Subcutaneous abdominal adipose tissue (tissue), 5 donors: ENCODE data around the gene ACSF2.

Experiments
- H3K27ac ChIP-seq: one replicate; pipeline ENCODE4 v1.7.0; 2013; ENCODE audit warnings: low read depth, mild to moderate bottlenecking, inconsistent platforms, low read length, moderate library complexity
- H3K27me3 ChIP-seq, 5 donors: one replicate each; pipeline ENCODE4 v1.7.0; 2013; ENCODE audit warnings: low read length in 5 of 5, inconsistent platforms in 1 of 5; ENCODE audit not compliant: control insufficient read depth in 5 of 5, insufficient read depth in 4 of 5
- H3K36me3 ChIP-seq, 5 donors: one replicate each; pipeline ENCODE4 v1.7.0; 2013; ENCODE audit warnings: low read length in 5 of 5; ENCODE audit not compliant: control insufficient read depth in 5 of 5, insufficient read depth in 5 of 5
- H3K4me1 ChIP-seq, 5 donors: one replicate each; pipeline ENCODE4 v1.7.0; 2013; ENCODE audit warnings: low read length in 5 of 5, mild to moderate bottlenecking in 3 of 5, moderate library complexity in 1 of 5; ENCODE audit not compliant: control insufficient read depth in 5 of 5, insufficient read depth in 5 of 5
- H3K4me3 ChIP-seq, 5 donors: one replicate each; pipeline ENCODE4 v1.7.0; 2013; ENCODE audit warnings: low read length in 5 of 5, low read depth in 1 of 5
- H3K9ac ChIP-seq, 5 donors: one replicate each; pipeline ENCODE4 v1.7.0; 2013; ENCODE audit warnings: low read length in 5 of 5, mild to moderate bottlenecking in 4 of 5, moderate library complexity in 3 of 5
- H3K9me3 ChIP-seq, 5 donors: one replicate each; pipeline ENCODE4 v1.7.0; 2013; ENCODE audit warnings: low read length in 5 of 5; ENCODE audit not compliant: control insufficient read depth in 5 of 5
- donor health status: healthy.
- donor health status: healthy.
- donor health status: healthy.
- donor health status: healthy.
- donor health status: healthy.

Gene ACSF2

GRCh38 chr17:50462446-50462845 is 36.4 kb downstream of the ACSF2 start:
- H3K9me3 ChIP-seq, result no peaks in the 10 kb centered on the region
- peaks cover 0 to 47% (median 29%) of the 10 kb centered on the region in 5 donors for H3K36me3 ChIP-seq
- H3K4me1 ChIP-seq, result peaks cover 0 to 18% (median 16%) of the 10 kb centered on the region in 5 donors
- no peak overlapping the region for H3K27ac ChIP-seq
- no peak overlapping the region for H3K9ac ChIP-seq
- H3K4me3 ChIP-seq, result no peak overlapping the region
- peaks cover 0 to 7% (median 0%) of the 10 kb centered on the region in 5 donors for H3K27me3 ChIP-seq

GRCh38 chr17:50464121-50464520 is 38.1 kb downstream of the ACSF2 start:
- Histone ChIP-seq H3K27me3 (peaks cover 6 to 20% (median 10%) of the 10 kb centered on the region in 5 donors), H3K27ac (no peak overlapping the region), H3K36me3 (peaks cover 0 to 47% (median 29%) of the 10 kb centered on the region in 5 donors), H3K9ac (no peak overlapping the region), H3K9me3 (no peaks in the 10 kb centered on the region), H3K4me1 (peaks cover 0 to 23% (median 21%) of the 10 kb centered on the region in 5 donors), H3K4me3 (no peak overlapping the region)

- no peak overlapping the region for H3K4me3 ChIP-seq
- H3K36me3 ChIP-seq, result peaks cover 0 to 47% (median 29%) of the 10 kb centered on the region in 5 donors
- peaks cover 6 to 20% (median 10%) of the 10 kb centered on the region in 5 donors for H3K27me3 ChIP-seq
- no peak overlapping the region for H3K9ac ChIP-seq
- no peak overlapping the region for H3K27ac ChIP-seq
- H3K9me3 ChIP-seq, result no peaks in the 10 kb centered on the region
- H3K4me1 ChIP-seq, result peaks cover 0 to 20% (median 15%) of the 10 kb centered on the region in 5 donors
These were observed 38.7 kb downstream of the ACSF2 start for GRCh38 chr17:50464736-50465135.

GRCh38 chr17:50465171-50465570 is 39.2 kb downstream of the ACSF2 start:
- Histone ChIP-seq H3K27me3 (peaks cover 6 to 20% (median 10%) of the 10 kb centered on the region in 5 donors), H3K9ac (no peak overlapping the region), H3K36me3 (peaks cover 0 to 47% (median 29%) of the 10 kb centered on the region in 5 donors), H3K9me3 (no peaks in the 10 kb centered on the region), H3K27ac (no peak overlapping the region), H3K4me1 (peaks cover 0 to 15% (median 13%) of the 10 kb centered on the region in 5 donors), H3K4me3 (no peak overlapping the region)

- Histone ChIP-seq H3K9me3 (no peaks in the 10 kb centered on the region), H3K27me3 (peaks cover 6 to 20% (median 10%) of the 10 kb centered on the region in 5 donors), H3K36me3 (peaks cover 0 to 46% (median 29%) of the 10 kb centered on the region in 5 donors), H3K4me3 (no peak overlapping the region), H3K4me1 (peaks cover 0 to 15% (median 13%) of the 10 kb centered on the region in 5 donors), H3K27ac (no peak overlapping the region), H3K9ac (no peak overlapping the region)
These were observed 39.6 kb downstream of the ACSF2 start for GRCh38 chr17:50465635-50466034.

- peaks cover 0 to 15% (median 13%) of the 10 kb centered on the region in 5 donors for H3K4me1 ChIP-seq
These were observed 40.5 kb downstream of the ACSF2 start for GRCh38 chr17:50466371-50467113.

GRCh38 chr17:50467114-50467854 is 41.3 kb downstream of the ACSF2 start:
- Histone ChIP-seq H3K4me3 (no peak overlapping the region), H3K9ac (no peak overlapping the region), H3K4me1 (peaks cover 0 to 15% (median 13%) of the 10 kb centered on the region in 5 donors), H3K27me3 (peaks cover 6 to 20% (median 10%) of the 10 kb centered on the region in 5 donors), H3K36me3 (peaks cover 0 to 46% (median 27%) of the 10 kb centered on the region in 5 donors), H3K9me3 (no peaks in the 10 kb centered on the region), H3K27ac (no peak overlapping the region)

More at GRCh38 chr17:50466371-50467113, 40.5 kb downstream of the ACSF2 start:
- Histone ChIP-seq H3K9ac (no peak overlapping the region), H3K27ac (no peak overlapping the region), H3K9me3 (no peaks in the 10 kb centered on the region), H3K4me3 (no peak overlapping the region), H3K27me3 (peaks cover 6 to 20% (median 10%) of the 10 kb centered on the region in 5 donors), H3K36me3 (peaks cover 0 to 46% (median 29%) of the 10 kb centered on the region in 5 donors)

- Histone ChIP-seq H3K27ac (no peak overlapping the region), H3K9me3 (no peaks in the 10 kb centered on the region), H3K36me3 (peaks cover 0 to 46% (median 25%) of the 10 kb centered on the region in 5 donors), H3K4me1 (peaks cover 0 to 15% (median 13%) of the 10 kb centered on the region in 5 donors), H3K9ac (no peak overlapping the region), H3K4me3 (peak overlapping the region in 1 of 5 donors; percentile 11), H3K27me3 (peaks cover 6 to 20% (median 10%) of the 10 kb centered on the region in 5 donors)
These were observed 41.9 kb downstream of the ACSF2 start for GRCh38 chr17:50467855-50468303.

- peaks cover 3 to 46% (median 24%) of the 10 kb centered on the region in 5 donors for H3K36me3 ChIP-seq
- peak within 1 kb of the TSS in 2 of 5 donors; percentile 11 to 48 for H3K4me3 ChIP-seq
- no peaks in the 10 kb centered on the region for H3K9me3 ChIP-seq
- peaks cover 6 to 20% (median 10%) of the 10 kb centered on the region in 5 donors for H3K27me3 ChIP-seq
- no peak within 1 kb of the TSS for H3K27ac ChIP-seq
- H3K4me1 ChIP-seq, result peaks cover 0 to 15% (median 13%) of the 10 kb centered on the region in 5 donors
- no peak within 1 kb of the TSS for H3K9ac ChIP-seq
These were observed 42.5 kb downstream of the ACSF2 start, which contains the start of gene CHAD for GRCh38 chr17:50468304-50469207. Gene CHAD, minus strand, starts transcription at chr17:50468880. Its CDS starts 67 bp downstream, at chr17:50468813.
